Activated T-cell treated with anti-CD3 and anti-CD28 coated beads, Interleukin-2, amount 50 U/mL, for 4 hours (primary cell): ENCODE measurements around the gene CSNK1G1. TPM values are rescaled to one million over a fixed set of nuclear protein-coding genes. Genes with fewer than 3 reads are reported as not detected.
A peak's percentile ranks its signal among the peaks of the same experiment; 100 is the strongest.
"Not testable (repeated sequence)": the region's sequence is repeated elsewhere in the genome, so short reads cannot be mapped to it uniquely, and the experiment has no call there.

Experiments used
- ATAC-seq, 2 donors: fragments of 200-7000 bp; cut with Tn5 transposase; one replicate each; pipeline ENCODE4 v1.10.0; 2021
- DNase-seq: peaks from one replicate; pipeline ENCODE4 v3.0.0-alpha.2; 2020
- H3K27me3 Mint-ChIP-seq: one replicate; pipeline ENCODE4 v1.8.0; 2021; ENCODE audit warnings: low read depth, mixed read lengths
- H3K36me3 Mint-ChIP-seq: one replicate; pipeline ENCODE4 v1.8.0; 2022; ENCODE audit warnings: mixed read lengths; ENCODE audit not compliant: insufficient read depth
- H3K4me1 Mint-ChIP-seq: one replicate; pipeline ENCODE4 v1.8.0; 2021; ENCODE audit warnings: low read depth, mixed read lengths
- H3K4me3 Mint-ChIP-seq: one replicate; pipeline ENCODE4 v1.8.0; 2021; ENCODE audit warnings: mild to moderate bottlenecking, moderate library complexity, mixed read lengths
- H3K9me3 Mint-ChIP-seq: one replicate; pipeline ENCODE4 v1.8.0; 2021; ENCODE audit warnings: mixed read lengths
- total RNA-seq, 3 donors: library from RNA; stranded (reverse); gene quantifications; one replicate each; pipeline ENCODE4 v1.2.1, GENCODE V29; 2021

Gene CSNK1G1
- total RNA-seq, 3 donors from 2014 or later, result 24.4 to 27.4 (median 25.1) TPM

DNA sequence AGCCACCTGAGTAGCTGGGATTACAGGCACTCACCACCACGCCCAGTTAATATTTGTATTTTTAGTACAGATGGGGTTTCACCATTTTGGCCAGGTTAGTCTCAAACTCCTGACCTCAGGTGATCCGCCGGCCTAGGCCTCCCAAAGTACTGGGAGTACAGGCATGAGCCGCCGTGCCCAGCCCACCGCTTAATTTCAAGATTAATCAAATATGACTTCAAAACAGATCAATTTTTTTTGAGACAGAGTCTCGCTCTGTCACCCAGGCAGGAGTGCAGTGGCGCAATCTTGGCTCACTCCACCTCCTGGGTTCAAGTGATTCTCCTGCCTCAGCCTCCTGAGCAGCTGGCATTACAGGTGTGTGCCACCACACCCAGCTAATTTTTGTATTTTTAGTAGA is 15.4 kb upstream of the CSNK1G1 start:
- not testable (repeated sequence) for H3K4me3 Mint-ChIP-seq, ATAC-seq, DNase-seq, H3K4me1 Mint-ChIP-seq, H3K36me3 Mint-ChIP-seq, H3K9me3 Mint-ChIP-seq, H3K27me3 Mint-ChIP-seq

DNA sequence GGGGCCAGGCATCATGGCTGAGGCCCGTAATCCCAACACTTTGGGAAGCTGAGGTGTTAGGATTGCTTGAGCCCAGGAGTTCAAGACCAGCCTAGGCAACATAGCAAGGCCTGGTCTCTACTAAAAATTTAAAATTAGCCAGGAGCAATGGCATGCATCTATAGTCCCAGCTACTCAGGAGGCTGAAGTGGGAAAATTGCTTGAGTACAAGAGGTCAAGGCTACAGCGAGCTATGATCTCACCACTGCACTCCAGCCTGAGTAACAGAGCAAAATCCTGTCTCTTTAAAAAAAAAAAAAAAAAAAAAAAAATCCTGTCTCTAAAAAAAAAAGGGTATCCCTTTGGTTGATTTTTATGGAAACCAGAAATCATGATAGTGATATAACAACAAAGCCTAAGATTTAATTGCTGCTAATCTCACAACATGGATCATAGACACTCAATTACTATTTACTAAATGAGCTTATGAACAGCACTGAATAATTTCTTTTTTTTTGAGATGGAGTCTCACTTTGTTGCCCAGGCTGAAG is 13.2 kb upstream of the CSNK1G1 start:
- DNase-seq (no peak), ATAC-seq (no peak)
- H3K36me3 Mint-ChIP-seq, result no peaks in the 10 kb centered on the region
- no peaks in the 10 kb centered on the region for H3K9me3 Mint-ChIP-seq
- H3K4me1 Mint-ChIP-seq, result peaks cover 6% of the 10 kb centered on the region
- no peaks in the 10 kb centered on the region for H3K27me3 Mint-ChIP-seq
- no peak overlapping the region for H3K4me3 Mint-ChIP-seq

DNA sequence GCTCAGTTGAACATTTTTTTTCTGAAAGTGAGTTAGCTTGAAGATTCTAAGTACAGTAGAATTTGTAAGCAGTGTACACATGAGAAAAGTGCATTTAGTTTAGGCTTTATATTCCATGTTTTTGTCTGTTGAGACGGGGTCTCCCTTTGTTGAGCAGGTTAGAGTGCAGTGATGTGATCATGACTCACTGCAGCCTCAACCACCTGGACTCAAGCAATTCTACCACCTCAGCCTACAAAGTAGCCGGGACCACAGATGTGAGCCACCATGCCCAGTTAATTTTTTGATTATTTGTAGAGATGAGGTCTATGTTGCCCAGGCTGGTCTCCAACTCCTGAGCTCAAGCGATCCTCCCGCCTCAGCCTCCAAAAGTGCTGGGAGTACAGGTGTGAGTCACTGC is 5.3 kb upstream of the CSNK1G1 start:
- H3K4me1 Mint-ChIP-seq, result peaks cover 5% of the 10 kb centered on the region
- H3K4me3 Mint-ChIP-seq, result no peak overlapping the region
- no peaks in the 10 kb centered on the region for H3K9me3 Mint-ChIP-seq

DNA sequence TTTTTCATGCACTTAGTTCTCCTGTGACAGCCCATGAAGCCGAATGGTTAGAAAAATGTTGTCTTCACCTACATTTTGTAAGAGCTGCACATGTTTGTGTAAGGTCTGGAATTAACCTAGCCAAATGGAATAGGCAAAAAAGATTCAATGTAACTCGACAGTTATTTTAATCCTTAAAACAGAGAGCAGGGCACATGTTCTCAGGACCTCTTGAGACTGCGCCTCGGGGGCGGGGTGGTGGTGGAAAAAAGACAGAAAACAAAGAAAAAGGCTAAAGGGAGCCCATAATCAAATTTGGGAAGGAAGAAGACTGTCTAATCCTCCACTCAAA is 702 bp upstream of the CSNK1G1 start:
- H3K27me3 Mint-ChIP-seq, result no peaks in the 10 kb centered on the region
- no peak for DNase-seq
- H3K4me3 Mint-ChIP-seq, result peak overlapping the region; percentile 89
- peaks cover 15% of the 10 kb centered on the region for H3K4me1 Mint-ChIP-seq
- ATAC-seq, result no peak
- no peaks in the 10 kb centered on the region for H3K36me3 Mint-ChIP-seq
- H3K9me3 Mint-ChIP-seq, result no peaks in the 10 kb centered on the region

More for the DNA sequence above, 5.3 kb upstream of the CSNK1G1 start:
- no peak for ATAC-seq
- DNase-seq, result no peak
- Mint-ChIP-seq H3K27me3 (no peaks in the 10 kb centered on the region), H3K36me3 (no peaks in the 10 kb centered on the region)

DNA sequence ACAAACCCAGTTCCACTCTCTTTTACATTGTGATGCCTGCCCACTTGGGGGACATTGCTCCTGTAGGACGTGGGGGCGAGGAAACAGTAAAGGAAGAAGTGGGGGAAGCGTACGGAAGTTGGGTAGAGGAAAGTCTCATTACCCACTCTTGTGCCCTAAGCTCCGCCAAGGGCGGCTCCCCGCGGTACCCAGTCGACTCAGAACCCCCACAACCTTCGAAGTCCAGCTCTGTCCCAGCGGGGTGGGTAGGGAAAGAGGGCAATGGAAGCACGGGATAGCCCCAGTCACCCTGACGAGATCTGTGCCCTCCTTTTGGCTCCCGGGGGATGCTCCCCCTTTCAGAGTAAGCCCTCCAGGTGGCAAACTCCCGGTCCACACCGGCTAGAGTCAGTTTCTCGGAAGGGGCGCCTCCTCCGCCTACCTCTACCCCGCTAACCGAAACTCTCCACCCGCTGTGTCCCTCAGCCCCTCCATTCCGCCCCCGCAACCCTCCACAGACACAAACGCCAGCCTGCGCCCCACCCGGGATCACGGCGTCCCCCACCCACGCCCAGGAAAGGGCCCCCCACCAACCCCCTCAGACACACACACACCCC is 527 bp downstream of the CSNK1G1 start:
- peak; percentile 23 to 37 for ATAC-seq
- no peaks in the 10 kb centered on the region for H3K9me3 Mint-ChIP-seq

DNA sequence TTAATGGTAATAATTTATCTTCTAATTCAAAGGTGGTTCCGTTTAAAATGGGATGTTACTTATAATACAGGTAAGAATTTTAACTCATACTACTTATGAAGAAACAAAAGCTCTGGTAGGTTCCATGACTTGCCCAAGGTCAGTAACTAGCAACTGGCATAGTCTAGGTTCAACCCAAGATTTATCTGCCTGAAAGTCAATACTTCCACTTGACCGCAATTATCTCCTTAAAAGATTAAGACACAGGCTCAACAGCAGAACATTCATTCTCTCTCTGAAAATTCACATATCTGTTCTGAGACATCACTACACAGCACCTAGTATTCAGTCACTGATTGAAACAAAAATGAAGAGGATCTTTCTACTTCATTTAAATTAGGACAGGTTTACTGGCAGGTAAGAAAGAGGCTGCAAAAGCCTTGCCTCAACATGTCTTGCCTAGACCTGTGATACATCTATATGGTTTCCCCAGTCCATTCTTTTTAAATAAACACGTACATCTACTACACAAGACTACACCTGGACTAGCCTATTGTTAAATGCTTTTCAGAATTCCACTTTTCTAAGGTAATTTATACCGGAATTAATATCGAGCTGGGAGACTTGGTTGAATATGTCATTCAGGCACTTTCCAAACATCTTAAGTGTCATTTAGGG is 1.2 kb downstream of the CSNK1G1 start:
- Mint-ChIP-seq H3K4me1 (peaks cover 15% of the 10 kb centered on the region), H3K27me3 (no peaks in the 10 kb centered on the region), H3K4me3 (peak overlapping the region; percentile 89), H3K36me3 (no peaks in the 10 kb centered on the region), H3K9me3 (no peaks in the 10 kb centered on the region)
- DNase-seq (no peak), ATAC-seq (no peak)

More for the DNA sequence above, 527 bp downstream of the CSNK1G1 start:
- H3K4me3 Mint-ChIP-seq, result peak overlapping the region; percentile 89
- H3K36me3 Mint-ChIP-seq, result no peaks in the 10 kb centered on the region
- H3K27me3 Mint-ChIP-seq, result no peaks in the 10 kb centered on the region
- no peak for DNase-seq
- peaks cover 15% of the 10 kb centered on the region for H3K4me1 Mint-ChIP-seq

DNA sequence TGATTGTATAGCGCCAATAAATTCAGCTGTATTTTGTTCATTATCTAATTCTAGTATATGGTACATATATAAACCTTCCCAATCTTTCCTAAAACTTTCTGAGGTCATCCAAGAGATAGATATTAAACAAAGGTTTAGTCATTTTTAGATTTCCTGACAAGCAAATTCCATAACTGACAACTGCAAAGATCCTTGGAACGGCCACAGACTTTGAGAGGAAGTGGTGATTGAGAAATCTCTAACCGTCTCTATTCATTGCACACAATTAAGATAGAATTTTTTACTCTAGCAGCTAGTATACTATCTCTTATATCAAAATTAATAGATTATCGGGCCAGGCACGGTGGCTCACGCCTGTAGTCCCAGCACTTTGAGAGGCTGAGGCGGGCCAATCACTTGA is 4.7 kb downstream of the CSNK1G1 start:
- H3K4me3 Mint-ChIP-seq, result no peak overlapping the region

DNA sequence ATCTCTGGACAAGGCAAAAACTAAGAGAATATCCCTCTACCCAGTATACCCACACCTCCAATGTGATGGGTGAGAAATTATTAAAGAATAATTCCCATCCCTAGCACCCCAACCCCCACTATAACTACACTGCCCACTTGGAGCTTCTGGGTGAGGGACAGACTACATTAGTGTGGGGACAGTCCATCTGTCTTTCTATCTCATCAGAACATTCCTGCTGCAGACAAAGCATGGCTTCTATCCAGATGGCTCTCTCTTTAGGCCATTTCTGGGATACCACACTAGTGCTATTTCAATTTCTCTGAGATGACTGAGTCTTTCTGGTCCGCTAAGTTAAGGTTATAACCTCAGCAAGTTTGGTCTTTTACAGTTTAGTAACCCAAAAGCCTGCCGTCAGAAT is 6.6 kb downstream of the CSNK1G1 start:
- peaks cover 6% of the 10 kb centered on the region for H3K36me3 Mint-ChIP-seq

More for the DNA sequence above, 4.7 kb downstream of the CSNK1G1 start:
- Mint-ChIP-seq H3K27me3 (no peaks in the 10 kb centered on the region), H3K36me3 (peaks cover 4% of the 10 kb centered on the region), H3K9me3 (no peaks in the 10 kb centered on the region), H3K4me1 (peaks cover 16% of the 10 kb centered on the region)
- DNase-seq, result no peak
- no peak for ATAC-seq

DNA sequence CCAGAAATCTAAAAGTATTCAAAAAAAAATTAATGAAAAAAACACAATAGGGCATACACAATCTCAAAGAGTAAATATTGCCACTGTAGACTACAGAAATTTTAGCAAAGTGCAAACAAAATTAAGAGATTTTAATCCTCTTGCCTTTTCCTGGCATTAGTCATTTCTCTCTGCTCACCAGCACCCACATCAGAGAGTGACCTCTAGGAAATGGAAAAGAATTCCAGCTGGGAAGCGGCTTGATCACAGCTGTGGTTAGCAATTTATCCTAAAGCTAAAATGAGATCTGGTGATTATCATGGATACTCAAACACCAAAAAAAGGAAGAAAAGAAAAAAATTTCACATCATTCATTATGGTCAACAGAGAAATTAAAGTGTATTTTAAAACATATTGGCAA is 7.5 kb downstream of the CSNK1G1 start:
- Mint-ChIP-seq H3K4me3 (no peak overlapping the region), H3K36me3 (peaks cover 6% of the 10 kb centered on the region), H3K4me1 (peaks cover 20% of the 10 kb centered on the region), H3K27me3 (no peaks in the 10 kb centered on the region), H3K9me3 (no peaks in the 10 kb centered on the region)
- ATAC-seq (no peak), DNase-seq (no peak)

More for the DNA sequence above, 6.6 kb downstream of the CSNK1G1 start:
- Mint-ChIP-seq H3K4me1 (peaks cover 18% of the 10 kb centered on the region), H3K9me3 (no peaks in the 10 kb centered on the region), H3K27me3 (no peaks in the 10 kb centered on the region), H3K4me3 (no peak overlapping the region)
- ATAC-seq, result no peak
- no peak for DNase-seq

DNA sequence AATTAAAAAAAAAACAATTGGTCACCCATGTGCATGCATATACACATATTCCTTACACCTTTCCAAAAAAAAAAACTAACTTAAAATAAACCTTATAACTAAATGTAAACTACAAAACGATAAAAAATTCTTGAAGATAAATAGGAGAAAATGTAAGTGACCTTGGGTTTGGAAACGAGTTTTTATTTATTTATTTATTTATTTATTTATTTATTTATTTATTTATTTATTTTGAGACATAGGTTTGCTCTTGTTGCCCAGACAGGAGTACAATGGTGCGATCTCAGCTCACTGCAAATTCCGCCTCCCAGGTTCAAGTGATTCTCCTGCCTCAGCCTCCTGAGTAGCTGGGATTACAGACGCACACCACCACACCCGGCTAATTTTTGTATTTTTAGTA is 9.7 kb downstream of the CSNK1G1 start:
- H3K36me3 Mint-ChIP-seq, ATAC-seq, H3K4me3 Mint-ChIP-seq, DNase-seq, H3K27me3 Mint-ChIP-seq, H3K9me3 Mint-ChIP-seq: not testable (repeated sequence)
- H3K4me1 Mint-ChIP-seq, result peaks cover 24% of the 10 kb centered on the region

DNA sequence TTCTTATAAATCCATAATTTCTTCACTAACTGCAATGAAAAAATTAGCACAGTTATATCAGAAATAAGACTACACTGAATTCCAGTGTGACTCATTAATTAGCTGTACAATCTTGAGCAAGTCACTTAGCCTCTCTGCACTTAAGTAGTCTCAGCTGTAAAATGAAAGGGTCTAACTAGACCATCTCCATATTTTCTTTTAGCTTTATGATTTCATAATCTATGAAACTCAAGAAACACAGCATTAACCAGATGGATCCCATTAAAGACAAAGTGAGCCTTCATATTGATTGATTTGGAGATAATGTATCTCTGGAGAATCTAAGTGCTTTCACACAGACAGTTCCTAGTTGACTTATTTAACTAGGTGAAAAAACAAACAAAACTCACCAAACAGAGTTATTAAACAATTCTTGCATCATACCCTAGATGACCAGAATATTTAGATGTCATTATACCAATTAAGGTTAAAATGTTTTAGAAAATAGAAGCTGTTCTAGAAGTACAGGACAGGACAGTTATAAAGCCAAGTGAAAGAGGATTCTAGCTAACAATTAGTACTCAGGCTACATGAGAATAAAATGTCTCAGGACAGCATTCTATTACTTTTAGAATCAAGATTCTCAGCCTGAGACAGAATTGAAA is 11.2 kb downstream of the CSNK1G1 start:
- no peak for ATAC-seq
- no peak for DNase-seq
- peaks cover 24% of the 10 kb centered on the region for H3K4me1 Mint-ChIP-seq
- H3K9me3 Mint-ChIP-seq, result no peaks in the 10 kb centered on the region
- H3K36me3 Mint-ChIP-seq, result peaks cover 10% of the 10 kb centered on the region
- no peaks in the 10 kb centered on the region for H3K27me3 Mint-ChIP-seq
- H3K4me3 Mint-ChIP-seq, result no peak overlapping the region

DNA sequence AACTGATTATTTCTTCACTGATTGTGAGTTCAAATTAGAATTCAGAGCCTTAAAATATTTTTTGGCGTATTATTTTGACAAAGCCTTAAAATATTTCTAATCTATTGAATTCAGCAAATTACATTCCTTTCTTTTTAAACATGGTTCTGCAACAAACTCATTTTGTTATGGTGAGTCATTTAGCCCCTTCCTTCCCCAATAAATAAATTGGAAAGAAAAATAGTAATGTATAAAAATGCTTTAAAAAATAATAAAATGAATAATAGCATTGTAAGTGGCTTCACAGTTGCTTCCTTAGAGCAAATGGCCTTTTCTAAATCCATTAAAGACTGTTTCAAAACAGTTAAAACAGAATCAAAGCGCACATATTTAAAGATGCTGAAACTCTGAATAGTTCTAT is 12.1 kb downstream of the CSNK1G1 start:
- Mint-ChIP-seq H3K4me1 (peaks cover 22% of the 10 kb centered on the region), H3K36me3 (peaks cover 10% of the 10 kb centered on the region), H3K4me3 (no peak overlapping the region), H3K27me3 (no peaks in the 10 kb centered on the region), H3K9me3 (no peaks in the 10 kb centered on the region)
- no peak for ATAC-seq
- DNase-seq, result no peak

DNA sequence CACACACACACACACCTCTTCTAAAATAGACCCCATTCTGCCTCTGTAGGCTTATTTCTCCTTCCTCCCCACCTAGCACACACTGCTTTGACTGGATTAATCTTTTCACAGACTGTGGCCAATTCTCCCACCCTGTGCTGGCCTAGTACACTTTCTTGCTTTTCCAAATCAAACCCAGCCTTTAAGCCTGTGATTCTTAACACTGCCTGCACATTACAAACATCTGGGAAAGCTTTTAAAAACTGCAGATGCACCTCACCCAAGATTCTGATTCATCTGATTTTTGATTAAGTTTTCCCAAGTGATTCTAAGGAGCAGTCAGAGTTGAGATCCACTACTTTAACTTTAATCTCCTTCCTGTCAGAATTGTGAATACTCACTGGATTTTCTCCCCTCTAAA is 12.8 kb downstream of the CSNK1G1 start:
- DNase-seq (no peak), ATAC-seq (no peak)
- peaks cover 22% of the 10 kb centered on the region for H3K4me1 Mint-ChIP-seq
- H3K36me3 Mint-ChIP-seq, result peaks cover 10% of the 10 kb centered on the region
- no peaks in the 10 kb centered on the region for H3K27me3 Mint-ChIP-seq
- H3K4me3 Mint-ChIP-seq, result no peak overlapping the region
- H3K9me3 Mint-ChIP-seq, result no peaks in the 10 kb centered on the region

DNA sequence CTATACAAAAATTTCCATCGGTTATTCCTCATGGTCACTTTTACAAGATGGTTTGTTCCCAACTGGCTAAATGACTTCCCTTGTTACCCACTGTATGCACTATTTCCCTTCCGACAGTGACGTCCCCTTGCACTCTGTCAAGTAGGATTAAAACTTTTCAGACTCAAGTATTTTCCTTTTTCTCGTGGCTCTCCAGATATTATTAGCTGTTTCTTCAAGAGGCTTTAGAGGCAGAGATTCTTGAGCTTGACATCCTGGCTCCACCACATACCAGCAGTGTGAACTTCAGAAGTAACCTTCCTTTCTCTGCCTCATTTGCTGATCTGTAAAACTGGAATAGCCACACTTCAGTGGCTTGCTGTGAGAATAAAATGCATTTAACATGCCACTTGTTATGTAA is 14.0 kb downstream of the CSNK1G1 start:
- ATAC-seq (no peak), DNase-seq (no peak)
- Mint-ChIP-seq H3K9me3 (no peaks in the 10 kb centered on the region), H3K4me1 (peaks cover 20% of the 10 kb centered on the region), H3K4me3 (no peak overlapping the region), H3K27me3 (no peaks in the 10 kb centered on the region), H3K36me3 (peaks cover 10% of the 10 kb centered on the region)

DNA sequence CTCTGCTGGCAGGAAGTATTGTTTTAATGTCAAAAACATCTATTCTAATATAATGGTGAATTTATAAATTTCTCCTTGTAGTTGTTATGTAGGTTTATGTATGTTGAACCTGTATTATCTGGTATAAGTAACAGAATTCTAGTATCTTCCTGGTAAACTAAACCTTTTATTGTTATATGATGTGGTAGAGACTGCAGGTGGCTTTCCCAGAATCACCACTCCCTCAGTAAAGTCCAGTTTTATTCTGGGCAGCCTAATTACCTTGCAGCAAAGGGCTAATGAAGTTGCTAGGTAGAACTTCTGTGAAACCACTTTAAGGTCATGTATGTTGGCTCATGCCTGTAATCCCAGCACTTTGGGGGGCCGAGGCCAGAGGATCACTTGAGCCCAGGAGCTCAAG is 15.6 kb downstream of the CSNK1G1 start:
- H3K4me1 Mint-ChIP-seq, result peaks cover 27% of the 10 kb centered on the region

More for the DNA sequence above, 15.6 kb downstream of the CSNK1G1 start:
- DNase-seq, result no peak
- Mint-ChIP-seq H3K27me3 (no peaks in the 10 kb centered on the region), H3K4me3 (no peak overlapping the region), H3K36me3 (peaks cover 4% of the 10 kb centered on the region), H3K9me3 (no peaks in the 10 kb centered on the region)
- no peak for ATAC-seq
